ENCODE results near the gene MYO3B.
"Not testable (repeated sequence)": the region's sequence is repeated elsewhere in the genome, so short reads cannot be mapped to it uniquely, and the experiment has no call there.

The MYO3B gene

GRCh38 chr2:170425281-170425751 is 247.4 kb downstream of the MYO3B start:
- no peak for DNase-seq (ENCODE audit: low spot score)

GRCh38 chr2:170428868-170429267 is 250.9 kb downstream of the MYO3B start:
- no peak for DNase-seq (ENCODE audit: low spot score)

- DNase-seq (ENCODE audit: low spot score): no peak
Measured at GRCh38 chr2:170432823-170433222, 254.9 kb downstream of the MYO3B start.

- DNase-seq (ENCODE audit: low spot score): no peak
Measured at GRCh38 chr2:170433448-170433847, 255.5 kb downstream of the MYO3B start.

GRCh38 chr2:170434396-170434795 is 256.4 kb downstream of the MYO3B start:
- DNase-seq (ENCODE audit: low spot score): not testable (repeated sequence)

- no peak for DNase-seq (ENCODE audit: low spot score)
Measured at GRCh38 chr2:170434900-170435621, 257.1 kb downstream of the MYO3B start.

GRCh38 chr2:170436077-170436943 is 258.4 kb downstream of the MYO3B start:
- DNase-seq (ENCODE audit: low spot score): no peak

GRCh38 chr2:170446078-170446477 is 268.1 kb downstream of the MYO3B start:
- DNase-seq (ENCODE audit: low spot score): no peak

- DNase-seq (ENCODE audit: low spot score): no peak
Measured at GRCh38 chr2:170449034-170449433, 271.1 kb downstream of the MYO3B start.

GRCh38 chr2:170454471-170455372 is 276.8 kb downstream of the MYO3B start:
- DNase-seq (ENCODE audit: low spot score): no peak

- no peak for DNase-seq (ENCODE audit: low spot score)
Measured at GRCh38 chr2:170455617-170456426, 277.9 kb downstream of the MYO3B start.

- no peak for DNase-seq (ENCODE audit: low spot score)
Measured at GRCh38 chr2:170456914-170457313, 279.0 kb downstream of the MYO3B start.

GRCh38 chr2:170457742-170458141 is 279.8 kb downstream of the MYO3B start:
- DNase-seq (ENCODE audit: low spot score): no peak

- DNase-seq (ENCODE audit: low spot score): no peak
Measured at GRCh38 chr2:170461889-170462288, 283.9 kb downstream of the MYO3B start.

- no peak for DNase-seq (ENCODE audit: low spot score)
Measured at GRCh38 chr2:170462433-170463205, 284.7 kb downstream of the MYO3B start.

- no peak for DNase-seq (ENCODE audit: low spot score)
Measured at GRCh38 chr2:170463206-170463537, 285.2 kb downstream of the MYO3B start.

- DNase-seq (ENCODE audit: low spot score): no peak
Measured at GRCh38 chr2:170464268-170464667, 286.3 kb downstream of the MYO3B start.

- DNase-seq (ENCODE audit: low spot score): no peak
Measured at GRCh38 chr2:170465241-170465640, 287.3 kb downstream of the MYO3B start.

GRCh38 chr2:170466632-170467031 is 288.7 kb downstream of the MYO3B start:
- no peak for DNase-seq (ENCODE audit: low spot score)

GRCh38 chr2:170467568-170468422 is 289.8 kb downstream of the MYO3B start:
- no peak for DNase-seq (ENCODE audit: low spot score)
